CD14-positive monocyte (primary cell): Measurements from ENCODE around the gene TMEM132D. TPM values are rescaled to one million over a fixed set of nuclear protein-coding genes. Genes with fewer than 3 reads are reported as not detected.

Source experiments
- DNase-seq, 3 donors: peaks; one replicate each; pipeline ENCODE4 v3.0.0-alpha.2; 2011 to 2022
- H2AFZ ChIP-seq: 2 replicates; pipeline ENCODE4 v1.6.0; 2012; ENCODE audit warnings: mild to moderate bottlenecking, low read depth, low read length, inconsistent platforms; ENCODE audit not compliant: insufficient read depth, poor library complexity, severe bottlenecking
- H3K27ac ChIP-seq, 2 donors: 1 replicate in 1 of 2; 2 replicates in 1 of 2; pipeline ENCODE4 v1.5.1; 2012 to 2013; ENCODE audit warnings: low read length in 2 of 2, control low read depth in 1 of 2, inconsistent platforms in 1 of 2, low read depth in 1 of 2, mild to moderate bottlenecking in 1 of 2
- H3K27me3 ChIP-seq, 2 donors: one replicate each; pipeline versions ENCODE4 v1.6.0 to v1.6.1; 2011 to 2013; ENCODE audit warnings: low read length in 2 of 2; ENCODE audit not compliant: control insufficient read depth in 2 of 2, insufficient read depth in 2 of 2
- H3K36me3 ChIP-seq, 2 donors: replicated peaks in 1 of 2; 1 replicate in 1 of 2; 2 replicates in 1 of 2; pipeline versions ENCODE4 v1.5.1 to v1.6.1; 2012 to 2013; ENCODE audit warnings: low read length in 2 of 2, control low read depth in 1 of 2, inconsistent platforms in 1 of 2, mild to moderate bottlenecking in 1 of 2; ENCODE audit not compliant: insufficient read depth in 2 of 2, control insufficient read depth in 1 of 2
- H3K4me1 ChIP-seq, 2 donors: 1 replicate in 1 of 2; 2 replicates in 1 of 2; pipeline versions ENCODE4 v1.5.1 to v1.6.1; 2012 to 2013; ENCODE audit warnings: low read length in 2 of 2, control low read depth in 1 of 2, inconsistent platforms in 1 of 2, mild to moderate bottlenecking in 1 of 2, moderate library complexity in 1 of 2; ENCODE audit not compliant: insufficient read depth in 2 of 2, control insufficient read depth in 1 of 2
- H3K4me2 ChIP-seq: replicated peaks from 2 replicates; pipeline ENCODE3; 2012; ENCODE audit warnings: low read length, moderate library complexity, mild to moderate bottlenecking; ENCODE audit not compliant: poor library complexity, severe bottlenecking; ENCODE audit errors: extremely low read depth
- H3K4me3 ChIP-seq, 3 experiments: fragments of 200-600 bp in 1 of 3; sonication (generic) in 1 of 3; replicated peaks in 1 of 3; 1 replicate in 2 of 3; 2 replicates in 1 of 3; pipeline ENCODE4 v1.5.1; 2011 to 2013; ENCODE audit warnings: low read length in 3 of 3, mild to moderate bottlenecking in 3 of 3, control low read depth in 2 of 3, low read depth in 2 of 3, inconsistent platforms in 1 of 3, moderate library complexity in 1 of 3
- H3K79me2 ChIP-seq: 2 replicates; pipeline ENCODE4 v1.6.0; 2012; ENCODE audit warnings: mild to moderate bottlenecking, control low read depth, inconsistent platforms, low read length, moderate library complexity; ENCODE audit not compliant: insufficient read depth
- H3K9ac ChIP-seq: 2 replicates; pipeline ENCODE4 v1.6.0; 2017; ENCODE audit warnings: low read length, mild to moderate bottlenecking; ENCODE audit not compliant: insufficient read depth, poor library complexity, severe bottlenecking
- H3K9me3 ChIP-seq, 2 donors: replicated peaks in 1 of 2; 1 replicate in 1 of 2; 2 replicates in 1 of 2; pipeline versions ENCODE4 v1.5.1 to v1.6.1; 2012 to 2013; ENCODE audit warnings: low read length in 2 of 2, control low read depth in 1 of 2; ENCODE audit not compliant: control insufficient read depth in 1 of 2, insufficient read depth in 1 of 2
- H4K20me1 ChIP-seq: 2 replicates; pipeline ENCODE4 v1.6.0; 2012; ENCODE audit warnings: mild to moderate bottlenecking, low read length, control low read depth, moderate library complexity; ENCODE audit not compliant: insufficient read depth
- H3K27ac Mint-ChIP-seq, 7 donors: one replicate each; pipeline ENCODE4 v1.8.0; 2020; ENCODE audit warnings: mild to moderate bottlenecking in 7 of 7, mixed read lengths in 7 of 7, moderate library complexity in 6 of 7, inconsistent platforms in 2 of 7
- H3K27me3 Mint-ChIP-seq, 3 donors: one replicate each; pipeline ENCODE4 v1.8.0; 2021 to 2022; ENCODE audit warnings: low read depth in 3 of 3, mild to moderate bottlenecking in 3 of 3, mixed read lengths in 3 of 3, moderate library complexity in 3 of 3, inconsistent platforms in 1 of 3
- H3K36me3 Mint-ChIP-seq, 2 donors: one replicate each; pipeline ENCODE4 v1.8.0; 2020; ENCODE audit warnings: mixed read lengths in 2 of 2, inconsistent platforms in 1 of 2, mild to moderate bottlenecking in 1 of 2
- H3K4me1 Mint-ChIP-seq: one replicate; pipeline ENCODE4 v1.8.0; 2020; ENCODE audit warnings: mild to moderate bottlenecking, mixed read lengths
- H3K4me3 Mint-ChIP-seq, 2 donors: one replicate each; pipeline ENCODE4 v1.8.0; 2020; ENCODE audit warnings: mild to moderate bottlenecking in 2 of 2, mixed read lengths in 2 of 2, moderate library complexity in 1 of 2
- H3K9me3 Mint-ChIP-seq, 7 donors: one replicate each; pipeline ENCODE4 v1.8.0; 2020 to 2022; ENCODE audit warnings: mixed read lengths in 7 of 7, mild to moderate bottlenecking in 6 of 7, moderate library complexity in 6 of 7, inconsistent platforms in 2 of 7
- WGBS: methylation state at CpG from one replicate; pipeline ENCODE4 v1.1.5; 2013; ENCODE audit warnings: missing lambda C conversion rate; ENCODE audit not compliant: insufficient coverage; 5-methylcytosine and 5-hydroxymethylcytosine counted together
- intact Hi-C, 2 donors: fragments of 100-400 bp; cut with micrococcal nuclease; formaldehyde crosslinking; loops; one replicate each; pipeline versions ENCODE4 v1.15.0 to v1.15.1; 2023
- polyA plus RNA-seq, 3 donors: library from polyadenylated mRNA; depleted of rRNA in 1 of 3; unstranded in 2 of 3; stranded (reverse) in 1 of 3; fragments of 300-500 nt in 2 of 3; fragments of >200 nt in 1 of 3; fragmentation: Illumina TruSeq in 2 of 3; gene quantifications; 1 replicate in 2 of 3; 2 replicates in 1 of 3; pipeline ENCODE4 v1.2.3, GENCODE V29; 2012 to 2021
- TF ChIP-seq, protein P1 (sequence below): fragments of 200-600 bp; IDR thresholded peaks from one replicate; pipeline ENCODE4 v1.8.0; 2022; ENCODE audit warnings: antibody characterized with exemption, mild to moderate bottlenecking

Gene TMEM132D
- polyA plus RNA-seq, 3 donors = 0.04 TPM; not detected in 2

DNA sequence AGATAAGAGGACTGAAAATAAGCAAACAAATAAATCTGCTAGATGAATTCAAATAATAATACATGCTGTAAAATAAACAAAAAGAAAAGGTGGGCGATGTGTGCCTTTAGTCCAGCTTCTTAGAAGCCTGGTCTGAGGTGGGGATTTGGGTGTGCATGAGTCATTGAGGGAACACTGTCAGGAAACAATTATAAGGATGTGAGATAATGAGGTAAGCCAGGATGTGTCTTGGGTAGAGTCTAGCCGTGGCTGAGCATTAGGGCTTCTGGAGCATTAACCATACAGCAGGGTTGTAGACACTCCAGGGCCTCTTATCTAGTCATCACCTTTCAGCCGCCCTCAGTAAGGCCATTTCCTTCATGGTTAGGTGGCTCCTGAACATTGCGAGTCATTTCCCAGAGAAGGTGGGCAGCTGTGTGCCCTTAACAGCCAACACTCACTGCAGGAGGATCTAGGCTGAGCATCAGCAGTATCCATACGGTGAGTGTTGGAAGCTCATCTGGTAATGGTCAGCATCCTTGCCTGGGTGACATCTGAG lies 645.0 kb downstream of the TMEM132D start:
- H3K4me2 ChIP-seq = no peak overlapping the region
- no peaks in the 10 kb centered on the region for H3K79me2 ChIP-seq
- no peak overlapping the region for H3K27ac ChIP-seq
- Mint-ChIP-seq H3K27me3 (no peaks in the 10 kb centered on the region), H3K27ac (no peak overlapping the region), H3K36me3 (no peaks in the 10 kb centered on the region), H3K4me1 (no peaks in the 10 kb centered on the region), H3K9me3 (peaks cover 5 to 36% (median 14%) of the 10 kb centered on the region in 7 donors), H3K4me3 (no peak overlapping the region)
- H3K9ac ChIP-seq = no peak overlapping the region
- H3K27me3 ChIP-seq = no peaks in the 10 kb centered on the region
- no peaks in the 10 kb centered on the region for H4K20me1 ChIP-seq
- H3K9me3 ChIP-seq = peaks cover 32% of the 10 kb centered on the region in 2 donors
- no peaks in the 10 kb centered on the region for H3K36me3 ChIP-seq
- TF ChIP-seq, protein P1, sequence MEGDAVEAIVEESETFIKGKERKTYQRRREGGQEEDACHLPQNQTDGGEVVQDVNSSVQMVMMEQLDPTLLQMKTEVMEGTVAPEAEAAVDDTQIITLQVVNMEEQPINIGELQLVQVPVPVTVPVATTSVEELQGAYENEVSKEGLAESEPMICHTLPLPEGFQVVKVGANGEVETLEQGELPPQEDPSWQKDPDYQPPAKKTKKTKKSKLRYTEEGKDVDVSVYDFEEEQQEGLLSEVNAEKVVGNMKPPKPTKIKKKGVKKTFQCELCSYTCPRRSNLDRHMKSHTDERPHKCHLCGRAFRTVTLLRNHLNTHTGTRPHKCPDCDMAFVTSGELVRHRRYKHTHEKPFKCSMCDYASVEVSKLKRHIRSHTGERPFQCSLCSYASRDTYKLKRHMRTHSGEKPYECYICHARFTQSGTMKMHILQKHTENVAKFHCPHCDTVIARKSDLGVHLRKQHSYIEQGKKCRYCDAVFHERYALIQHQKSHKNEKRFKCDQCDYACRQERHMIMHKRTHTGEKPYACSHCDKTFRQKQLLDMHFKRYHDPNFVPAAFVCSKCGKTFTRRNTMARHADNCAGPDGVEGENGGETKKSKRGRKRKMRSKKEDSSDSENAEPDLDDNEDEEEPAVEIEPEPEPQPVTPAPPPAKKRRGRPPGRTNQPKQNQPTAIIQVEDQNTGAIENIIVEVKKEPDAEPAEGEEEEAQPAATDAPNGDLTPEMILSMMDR = no peak
- intact Hi-C loops = no loop called here
- H3K4me3 ChIP-seq = no peak overlapping the region
- WGBS = 67% methylated on average over 2 of the region's 5 CpGs
- no peaks in the 10 kb centered on the region for H3K4me1 ChIP-seq
- DNase-seq = no peak
- H2AFZ ChIP-seq = no peak overlapping the region

DNA sequence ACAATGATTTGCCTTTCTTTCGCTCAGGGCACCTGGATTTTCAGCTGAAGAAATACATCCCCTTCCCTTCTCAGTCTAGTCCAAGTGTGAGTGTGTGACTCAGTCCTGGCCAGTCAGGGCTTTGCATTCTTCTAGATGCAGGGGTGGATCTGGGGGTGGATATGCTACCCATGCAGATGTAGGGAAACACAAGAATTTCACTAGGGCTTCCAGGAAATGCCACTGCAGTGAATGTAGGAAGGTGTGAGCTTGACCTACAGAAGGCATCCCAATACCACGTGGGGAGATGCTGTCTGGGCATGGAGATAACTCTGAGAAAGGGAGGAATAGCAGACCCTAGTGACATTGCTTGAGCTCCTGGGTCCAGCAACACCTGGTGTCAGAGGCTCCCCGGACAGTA lies 646.3 kb downstream of the TMEM132D start:
- Histone ChIP-seq H3K4me2 (no peak overlapping the region), H3K4me3 (no peak overlapping the region), H3K4me1 (no peaks in the 10 kb centered on the region), H3K27ac (no peak overlapping the region), H4K20me1 (no peaks in the 10 kb centered on the region), H2AFZ (no peak overlapping the region), H3K9ac (no peak overlapping the region), H3K27me3 (no peaks in the 10 kb centered on the region), H3K9me3 (peaks cover 22 to 26% of the 10 kb centered on the region in 2 donors), H3K79me2 (no peaks in the 10 kb centered on the region), H3K36me3 (no peaks in the 10 kb centered on the region)
- Mint-ChIP-seq H3K4me1 (no peaks in the 10 kb centered on the region), H3K4me3 (no peak overlapping the region), H3K36me3 (no peaks in the 10 kb centered on the region), H3K27me3 (no peaks in the 10 kb centered on the region), H3K9me3 (peaks cover 3 to 28% (median 11%) of the 10 kb centered on the region in 7 donors), H3K27ac (no peak overlapping the region)
- intact Hi-C loops = no loop called here
- WGBS = 67% methylated on average over 1 of the region's 3 CpGs
- no peak for DNase-seq
- TF ChIP-seq, protein P1 = no peak
